ENCODE results near the gene RND1. TPM values are rescaled to one million over a fixed set of nuclear protein-coding genes. Genes with fewer than 3 reads are reported as not detected.
"Not testable (repeated sequence)": the region's sequence is repeated elsewhere in the genome, so short reads cannot be mapped to it uniquely, and the experiment has no call there.

RND1 gene
- total RNA-seq, 5 donors from 2014 or later (not counting 1 experiment from before 2014, with no cell fraction given): 2.6 to 10.5 (median 5.0) TPM

- Histone ChIP-seq H3K9me3 (no peaks in the 10 kb centered on the region), H3K27me3 (replicated peaks in 1 of 2; ENCODE audit: control insufficient read depth in 2 of 2, extremely low read depth in 1 of 2, insufficient read depth in 2 of 2, low read length in 1 of 2) (peaks cover 0 to 33% of the 10 kb centered on the region in 2 experiments), H3K4me1 (ENCODE audit: control insufficient read depth in 1 of 2, extremely low read depth in 1 of 2, insufficient read depth in 2 of 2, low read length in 2 of 2) (peaks cover 2 to 23% of the 10 kb centered on the region in 2 experiments), H3K36me3 (ENCODE audit: control insufficient read depth in 2 of 2, extremely low read depth in 1 of 2, insufficient read depth in 1 of 2, low read length in 1 of 2) (no peaks in the 10 kb centered on the region), H3K4me3 (ENCODE audit: control insufficient read depth in 1 of 2, extremely low read depth in 1 of 2, low read length in 1 of 2) (no peak overlapping the region), H3K27ac (ENCODE audit: low read length) (no peak overlapping the region)
- Mint-ChIP-seq H3K27ac (no peak overlapping the region), H3K4me1 (peaks cover 25 to 26% (median 25%) of the 10 kb centered on the region in 3 donors), H3K27me3 (peaks cover 13 to 30% of the 10 kb centered on the region in 2 donors), H3K9me3 (no peaks in the 10 kb centered on the region), H3K36me3 (peaks cover 9% of the 10 kb centered on the region), H3K4me3 (no peak overlapping the region)
- ChIA-PET CTCF (no interaction called here), POLR2A (no interaction called here)
- ATAC-seq (replicated peaks in 1 of 4) (no peak), DNase-seq (no peak)
- 83% methylated on average over 1 of the region's 4 CpGs for WGBS (ENCODE audit: insufficient coverage)
Observed at GRCh38 chr12:48863291-48863690, 2.4 kb downstream of the RND1 start.

DNA sequence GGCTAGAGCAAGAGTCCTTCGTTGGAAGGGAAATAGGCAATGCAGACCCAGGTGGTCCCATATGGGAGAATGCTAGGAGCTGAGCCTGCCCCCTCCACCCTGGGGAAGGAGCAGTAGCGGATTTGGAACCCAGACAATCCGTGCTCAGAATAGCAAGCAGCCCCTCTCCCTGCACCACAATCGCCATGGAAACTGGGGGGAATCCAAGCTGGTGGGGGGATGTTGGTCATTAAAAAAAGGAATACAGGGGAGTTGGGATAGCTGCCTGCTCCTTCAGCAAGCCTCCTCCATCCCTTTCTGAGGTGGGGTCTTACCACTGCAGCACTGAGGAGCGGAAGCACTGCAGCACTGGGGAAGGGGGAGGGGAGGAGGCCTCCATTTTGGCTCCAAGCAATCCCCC, 2.9 kb downstream of the RND1 start:
- DNase-seq (no peak), ATAC-seq (replicated peaks in 1 of 4) (no peak)
- no CpG with 5 or more reads among the region's 5 CpGs for WGBS (ENCODE audit: insufficient coverage)
- Histone ChIP-seq H3K27me3 (replicated peaks in 1 of 2; ENCODE audit: control insufficient read depth in 2 of 2, extremely low read depth in 1 of 2, insufficient read depth in 2 of 2, low read length in 1 of 2) (peaks cover 0 to 37% of the 10 kb centered on the region in 2 experiments), H3K4me3 (ENCODE audit: control insufficient read depth in 1 of 2, extremely low read depth in 1 of 2, low read length in 1 of 2) (no peak overlapping the region), H3K36me3 (ENCODE audit: control insufficient read depth in 2 of 2, extremely low read depth in 1 of 2, insufficient read depth in 1 of 2, low read length in 1 of 2) (no peaks in the 10 kb centered on the region), H3K4me1 (ENCODE audit: control insufficient read depth in 1 of 2, extremely low read depth in 1 of 2, insufficient read depth in 2 of 2, low read length in 2 of 2) (peaks cover 2 to 23% of the 10 kb centered on the region in 2 experiments), H3K27ac (ENCODE audit: low read length) (no peak overlapping the region), H3K9me3 (no peaks in the 10 kb centered on the region)
- H3K4me1 Mint-ChIP-seq: peaks cover 25 to 26% (median 25%) of the 10 kb centered on the region in 3 donors
- peaks cover 9% of the 10 kb centered on the region for H3K36me3 Mint-ChIP-seq
- H3K9me3 Mint-ChIP-seq: no peaks in the 10 kb centered on the region
- no peak overlapping the region for H3K4me3 Mint-ChIP-seq
- POLR2A ChIA-PET: no interaction called here
- peaks cover 13 to 30% of the 10 kb centered on the region in 2 donors for H3K27me3 Mint-ChIP-seq
- CTCF ChIA-PET: no interaction called here
- H3K27ac Mint-ChIP-seq: no peak overlapping the region

DNA sequence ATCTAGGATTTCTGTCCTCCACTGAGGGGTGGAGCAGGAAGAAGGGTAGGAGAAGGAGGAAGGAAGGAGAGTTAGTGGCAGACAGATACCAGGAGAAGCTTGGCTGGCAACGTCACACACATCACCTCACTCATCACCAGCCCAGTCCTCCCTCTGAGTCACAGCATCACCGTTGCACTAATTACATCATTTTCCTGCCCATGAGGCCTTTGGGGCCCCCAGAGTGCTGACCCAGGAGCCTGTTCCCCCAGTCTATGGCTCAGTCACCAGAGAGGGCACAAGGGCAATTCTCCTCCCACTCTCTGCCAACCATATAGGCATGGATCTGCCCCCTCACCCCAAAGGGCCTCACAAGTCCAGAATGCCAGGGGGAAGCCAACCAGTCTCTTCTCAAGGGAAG, 4.6 kb downstream of the RND1 start:
- H3K27ac Mint-ChIP-seq: no peak overlapping the region
- no peaks in the 10 kb centered on the region for H3K9me3 ChIP-seq
- ATAC-seq (replicated peaks in 1 of 4) (no peak), DNase-seq (no peak)
- H3K36me3 ChIP-seq (ENCODE audit: control insufficient read depth in 2 of 2, extremely low read depth in 1 of 2, insufficient read depth in 1 of 2, low read length in 1 of 2): no peaks in the 10 kb centered on the region
- peaks cover 13 to 30% of the 10 kb centered on the region in 2 donors for H3K27me3 Mint-ChIP-seq
- peaks cover 9% of the 10 kb centered on the region for H3K36me3 Mint-ChIP-seq
- no peak overlapping the region for H3K4me3 Mint-ChIP-seq
- H3K4me1 Mint-ChIP-seq: peaks cover 23 to 24% (median 24%) of the 10 kb centered on the region in 3 donors
- ChIA-PET CTCF (no interaction called here), POLR2A (no interaction called here)
- H3K4me1 ChIP-seq (ENCODE audit: control insufficient read depth in 1 of 2, extremely low read depth in 1 of 2, insufficient read depth in 2 of 2, low read length in 2 of 2): peaks cover 2 to 21% of the 10 kb centered on the region in 2 experiments
- no peak overlapping the region for H3K4me3 ChIP-seq (ENCODE audit: control insufficient read depth in 1 of 2, extremely low read depth in 1 of 2, low read length in 1 of 2)
- H3K9me3 Mint-ChIP-seq: no peaks in the 10 kb centered on the region
- 31% methylated on average over 2 of the region's 2 CpGs for WGBS (ENCODE audit: insufficient coverage)
- H3K27me3 ChIP-seq (replicated peaks in 1 of 2; ENCODE audit: control insufficient read depth in 2 of 2, extremely low read depth in 1 of 2, insufficient read depth in 2 of 2, low read length in 1 of 2): peaks cover 0 to 37% of the 10 kb centered on the region in 2 experiments
- no peak overlapping the region for H3K27ac ChIP-seq (ENCODE audit: low read length)

GRCh38 chr12:48860236-48860635, 5.4 kb downstream of the RND1 start:
- peaks cover 2 to 12% of the 10 kb centered on the region in 2 experiments for H3K4me1 ChIP-seq (ENCODE audit: control insufficient read depth in 1 of 2, extremely low read depth in 1 of 2, insufficient read depth in 2 of 2, low read length in 2 of 2)
- H3K4me3 Mint-ChIP-seq; H3K4me3 ChIP-seq (ENCODE audit: control insufficient read depth in 1 of 2, extremely low read depth in 1 of 2, low read length in 1 of 2); H3K9me3 ChIP-seq; H3K9me3 Mint-ChIP-seq; H3K27ac Mint-ChIP-seq; H3K36me3 ChIP-seq (ENCODE audit: control insufficient read depth in 2 of 2, extremely low read depth in 1 of 2, insufficient read depth in 1 of 2, low read length in 1 of 2); DNase-seq; H3K27ac ChIP-seq (ENCODE audit: low read length); ATAC-seq (replicated peaks in 1 of 4); H3K36me3 Mint-ChIP-seq: not testable (repeated sequence)
- 84% methylated on average over 4 of the region's 5 CpGs for WGBS (ENCODE audit: insufficient coverage)
- ChIA-PET POLR2A (interaction anchor here in 1 of 2 donors (0.6 kb wide), 2 partner anchors 163 to 198 kb away, joined by 4 read pairs; no protein-coding TSS in a partner anchor), CTCF (interaction anchor here (0.6 to 1.0 kb wide), 7 partner anchors 31 to 1129 kb away, joined by 3 to 11 read pairs (median 5); no protein-coding TSS in a partner anchor)
- peaks cover 15 to 16% (median 16%) of the 10 kb centered on the region in 3 donors for H3K4me1 Mint-ChIP-seq
- H3K27me3 Mint-ChIP-seq: peaks cover 13 to 30% of the 10 kb centered on the region in 2 donors
- H3K27me3 ChIP-seq (replicated peaks in 1 of 2; ENCODE audit: control insufficient read depth in 2 of 2, extremely low read depth in 1 of 2, insufficient read depth in 2 of 2, low read length in 1 of 2): peaks cover 0 to 37% of the 10 kb centered on the region in 2 experiments

GRCh38 chr12:48859607-48860006, 6.1 kb downstream of the RND1 start:
- ATAC-seq (replicated peaks in 1 of 4): no peak
- 89% methylated on average over 4 of the region's 5 CpGs for WGBS (ENCODE audit: insufficient coverage)
- Histone ChIP-seq H3K4me3 (ENCODE audit: control insufficient read depth in 1 of 2, extremely low read depth in 1 of 2, low read length in 1 of 2) (no peak overlapping the region), H3K9me3 (no peaks in the 10 kb centered on the region), H3K36me3 (ENCODE audit: control insufficient read depth in 2 of 2, extremely low read depth in 1 of 2, insufficient read depth in 1 of 2, low read length in 1 of 2) (no peaks in the 10 kb centered on the region), H3K4me1 (ENCODE audit: control insufficient read depth in 1 of 2, extremely low read depth in 1 of 2, insufficient read depth in 2 of 2, low read length in 2 of 2) (peaks cover 0 to 6% of the 10 kb centered on the region in 2 experiments), H3K27me3 (replicated peaks in 1 of 2; ENCODE audit: control insufficient read depth in 2 of 2, extremely low read depth in 1 of 2, insufficient read depth in 2 of 2, low read length in 1 of 2) (peaks cover 0 to 37% of the 10 kb centered on the region in 2 experiments), H3K27ac (ENCODE audit: low read length) (no peak overlapping the region)
- Mint-ChIP-seq H3K27me3 (peaks cover 13 to 30% of the 10 kb centered on the region in 2 donors), H3K9me3 (no peaks in the 10 kb centered on the region), H3K4me1 (peaks cover 9 to 10% (median 9%) of the 10 kb centered on the region in 3 donors), H3K27ac (no peak overlapping the region), H3K4me3 (no peak overlapping the region), H3K36me3 (peaks cover 9% of the 10 kb centered on the region)
- ChIA-PET CTCF (interaction anchor here (0.6 to 1.0 kb wide), 6 partner anchors 31 to 1129 kb away, joined by 3 to 11 read pairs (median 4); no protein-coding TSS in a partner anchor), POLR2A (no interaction called here)
- DNase-seq: no peak

DNA sequence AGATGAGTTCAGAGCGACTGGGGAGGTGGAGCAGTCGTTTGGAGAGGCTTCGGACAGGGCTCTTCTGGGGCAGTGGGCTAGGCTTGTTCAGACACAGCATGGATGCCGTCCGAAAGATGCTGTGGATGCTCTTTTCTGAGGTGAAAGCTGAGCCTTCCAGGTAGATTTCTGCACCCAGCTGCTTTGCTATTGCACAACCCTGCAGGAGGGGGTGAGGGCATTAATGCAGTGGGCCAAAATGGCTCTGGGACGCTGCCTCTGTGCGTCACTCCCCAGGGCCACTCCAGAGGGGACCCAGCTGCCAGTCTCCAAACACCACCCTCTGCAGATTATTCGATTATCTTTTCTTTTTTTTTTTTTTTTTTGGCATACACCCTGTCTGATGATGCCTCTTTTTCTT, 7.6 kb downstream of the RND1 start:
- H3K4me1 Mint-ChIP-seq: peaks cover 2 to 5% (median 4%) of the 10 kb centered on the region in 3 donors
- peaks cover 9% of the 10 kb centered on the region for H3K36me3 Mint-ChIP-seq
- Histone ChIP-seq H3K4me1 (ENCODE audit: control insufficient read depth in 1 of 2, extremely low read depth in 1 of 2, insufficient read depth in 2 of 2, low read length in 2 of 2) (peaks cover 2% of the 10 kb centered on the region in 2 experiments), H3K4me3 (ENCODE audit: control insufficient read depth in 1 of 2, extremely low read depth in 1 of 2, low read length in 1 of 2) (no peak overlapping the region), H3K36me3 (ENCODE audit: control insufficient read depth in 2 of 2, extremely low read depth in 1 of 2, insufficient read depth in 1 of 2, low read length in 1 of 2) (no peaks in the 10 kb centered on the region), H3K9me3 (no peaks in the 10 kb centered on the region), H3K27ac (ENCODE audit: low read length) (no peak overlapping the region), H3K27me3 (replicated peaks in 1 of 2; ENCODE audit: control insufficient read depth in 2 of 2, extremely low read depth in 1 of 2, insufficient read depth in 2 of 2, low read length in 1 of 2) (peaks cover 0 to 24% of the 10 kb centered on the region in 2 experiments)
- H3K27me3 Mint-ChIP-seq: peaks cover 6 to 17% of the 10 kb centered on the region in 2 donors
- ATAC-seq (replicated peaks in 1 of 4) (no peak), DNase-seq (no peak)
- ChIA-PET POLR2A (interaction anchor here in 1 of 2 donors (0.6 kb wide), 1 partner anchor 52 kb away, joined by 9 read pairs; no protein-coding TSS in a partner anchor), CTCF (interaction anchor here in 1 of 2 donors (0.5 to 0.7 kb wide), 3 partner anchors 99 to 1289 kb away, joined by 3 to 7 read pairs (median 4); partner anchors contain the start of gene ARF3)
- WGBS (ENCODE audit: insufficient coverage): 93% methylated on average over 7 of the region's 8 CpGs
- H3K27ac Mint-ChIP-seq: no peak overlapping the region
- no peaks in the 10 kb centered on the region for H3K9me3 Mint-ChIP-seq
- H3K4me3 Mint-ChIP-seq: no peak overlapping the region

Data from T-cell (primary cell).